Kidney capillary endothelial cell (primary cell): ENCODE data around the gene SLC22A14.
A peak's percentile ranks its signal among the peaks of the same experiment; 100 is the strongest.
"Not testable (repeated sequence)": the region's sequence is repeated elsewhere in the genome, so short reads cannot be mapped to it uniquely, and the experiment has no call there.

ENCODE experiments used
- DNase-seq: peaks from one replicate; pipeline ENCODE4 v3.0.0-alpha.2; 2018; ENCODE audit warnings: low spot score

Gene SLC22A14

DNA sequence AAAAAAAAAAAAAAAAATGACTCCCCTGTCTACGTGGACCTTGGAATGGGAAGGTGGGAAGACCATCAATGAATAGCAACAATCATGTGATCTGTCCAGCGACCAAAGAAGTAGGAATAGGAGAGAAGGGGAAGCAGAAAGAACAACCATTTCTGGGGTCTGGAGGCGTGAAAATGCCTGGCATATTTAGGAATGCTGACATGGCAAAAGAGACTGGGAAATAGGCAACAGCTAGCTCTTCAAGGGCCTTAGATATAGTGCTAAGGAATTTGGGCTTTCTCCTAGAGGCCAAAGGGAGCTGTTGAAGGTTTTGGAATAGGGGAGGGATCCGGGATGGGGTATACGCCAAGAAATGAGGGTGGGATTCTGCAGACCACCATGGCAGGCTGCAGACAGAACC lies 10.5 kb upstream of the SLC22A14 start:
- no peak for DNase-seq

DNA sequence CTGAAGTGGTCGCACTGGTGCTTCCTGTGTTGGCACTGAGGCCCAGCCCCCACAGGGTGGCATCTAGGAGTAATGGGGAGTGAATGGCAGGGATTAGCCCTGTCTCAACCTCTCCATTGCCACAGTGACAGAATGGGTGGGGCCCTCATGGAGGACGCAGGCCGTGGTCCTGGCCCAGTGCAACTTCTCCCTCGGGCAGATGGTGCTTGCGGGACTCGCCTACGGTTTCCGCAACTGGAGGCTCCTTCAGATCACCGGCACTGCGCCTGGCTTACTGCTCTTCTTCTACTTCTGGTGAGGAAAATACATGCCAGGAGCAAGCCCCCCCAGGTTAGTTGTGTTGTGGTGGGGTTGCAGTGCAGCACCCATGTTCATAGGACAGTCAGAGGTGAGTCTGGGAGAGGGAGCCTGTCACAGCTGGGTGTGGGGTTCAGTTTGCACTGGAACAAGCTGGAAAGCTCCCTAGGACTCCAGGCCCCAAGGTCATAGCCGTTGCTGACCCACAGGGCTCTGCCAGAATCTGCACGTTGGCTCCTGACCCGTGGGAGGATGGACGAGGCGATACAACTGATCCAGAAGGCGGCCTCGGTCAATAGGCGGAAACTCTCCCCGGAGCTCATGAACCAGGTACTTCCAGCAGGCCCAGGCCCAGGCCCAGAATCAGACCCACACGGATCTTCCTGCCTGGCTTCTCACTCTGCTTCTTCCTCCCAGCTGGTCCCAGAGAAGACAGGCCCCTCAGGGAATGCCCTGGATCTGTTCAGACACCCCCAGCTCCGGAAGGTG lies 7.0 kb upstream of the SLC22A14 start:
- DNase-seq: no peak

GRCh38 chr3:38275658-38276057 lies 6.4 kb upstream of the SLC22A14 start:
- DNase-seq: no peak

GRCh38 chr3:38276081-38276916 lies 5.8 kb upstream of the SLC22A14 start:
- no peak for DNase-seq

GRCh38 chr3:38276917-38277630 lies 5.0 kb upstream of the SLC22A14 start:
- DNase-seq: no peak

- no peak for DNase-seq
Measured at GRCh38 chr3:38278841-38279240, 3.3 kb upstream of the SLC22A14 start.

DNA sequence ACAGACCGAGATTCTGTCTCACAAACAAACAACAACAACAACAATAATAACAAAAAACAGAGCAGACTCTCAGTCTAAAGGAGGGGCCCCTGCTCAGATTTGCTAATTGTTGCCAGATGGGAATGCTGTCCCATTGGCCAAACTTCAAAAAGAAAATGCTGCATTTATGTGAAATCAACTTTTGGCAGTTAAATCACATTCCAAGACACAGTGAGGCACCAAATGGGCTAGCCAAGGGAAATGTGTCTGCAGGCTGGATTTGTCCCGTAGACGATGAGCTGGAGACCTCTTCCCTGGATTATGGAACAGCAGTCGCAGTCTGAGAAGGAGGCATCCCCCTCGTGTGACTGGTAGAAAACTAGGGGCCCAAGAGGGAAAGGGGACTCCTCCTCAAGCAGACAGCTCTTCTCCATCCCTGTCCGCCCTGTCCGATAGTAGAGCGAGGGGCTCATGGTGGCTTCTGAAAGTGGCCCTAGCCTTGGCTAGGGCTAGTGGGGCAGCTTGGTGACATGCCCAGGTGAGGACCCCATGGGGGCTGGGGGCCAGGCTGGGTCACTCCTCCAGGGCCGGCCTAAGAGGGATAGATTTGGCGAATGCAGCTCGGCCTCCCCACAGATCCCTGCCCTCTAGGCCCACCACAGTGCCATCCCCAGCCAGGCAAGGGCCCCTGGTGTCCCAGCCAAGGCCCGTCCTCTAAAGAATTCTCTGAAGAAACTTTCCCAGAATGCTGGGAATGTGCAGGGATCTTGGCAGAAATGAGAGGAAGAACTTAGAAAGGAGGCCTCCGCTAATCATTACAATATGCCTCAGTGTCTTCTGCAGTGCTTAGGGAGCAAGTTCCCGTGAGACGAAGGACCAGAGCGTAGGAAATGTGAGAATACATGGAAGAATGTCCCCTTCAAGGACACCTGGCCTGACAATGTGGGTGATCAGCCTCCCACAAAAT lies 2.0 kb downstream of the SLC22A14 start:
- DNase-seq: no peak

DNA sequence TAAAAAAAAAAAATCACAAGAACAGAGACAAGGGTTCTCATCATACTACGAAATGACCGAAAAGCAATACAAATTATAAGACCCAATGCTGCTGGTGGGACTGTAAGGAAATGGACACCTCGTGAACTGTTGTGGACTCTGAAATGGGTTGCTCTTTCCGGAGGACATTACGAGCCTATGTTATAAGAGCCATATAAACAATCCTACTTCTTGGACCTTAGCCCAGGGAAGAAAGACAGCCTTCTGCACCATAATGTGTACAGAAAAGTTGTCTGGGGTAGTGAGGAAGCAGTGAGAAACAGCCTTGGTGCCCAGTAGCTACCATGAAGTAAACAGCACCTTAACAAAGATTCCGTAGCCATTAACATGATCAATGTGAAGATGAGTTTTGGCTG lies 2.7 kb downstream of the SLC22A14 start:
- no peak for DNase-seq

GRCh38 chr3:38289286-38290217 lies 7.5 kb downstream of the SLC22A14 start:
- DNase-seq: not testable (repeated sequence)

DNA sequence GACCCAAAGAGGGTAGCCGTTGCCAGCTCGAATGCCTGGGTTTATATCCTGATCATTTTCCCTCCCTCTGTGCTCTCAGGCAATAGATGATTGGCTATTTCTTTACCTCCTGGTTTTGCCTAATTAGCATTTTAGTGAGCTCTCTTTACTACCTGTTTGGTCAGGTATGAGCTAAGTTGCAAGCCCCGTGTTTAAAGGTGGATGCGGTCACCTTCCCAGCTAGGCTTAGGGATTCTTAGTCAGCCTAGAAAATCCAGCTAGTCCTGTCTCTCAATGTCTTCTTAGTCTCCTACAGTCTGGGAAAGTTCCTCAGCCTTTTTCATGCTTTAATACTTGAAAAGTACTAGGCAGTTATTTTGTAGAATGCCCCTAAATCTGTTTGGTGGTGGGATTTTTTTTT lies 15.0 kb downstream of the SLC22A14 start:
- DNase-seq: not testable (repeated sequence)

- no peak for DNase-seq
Measured at GRCh38 chr3:38297537-38297936, 15.4 kb downstream of the SLC22A14 start.

DNA sequence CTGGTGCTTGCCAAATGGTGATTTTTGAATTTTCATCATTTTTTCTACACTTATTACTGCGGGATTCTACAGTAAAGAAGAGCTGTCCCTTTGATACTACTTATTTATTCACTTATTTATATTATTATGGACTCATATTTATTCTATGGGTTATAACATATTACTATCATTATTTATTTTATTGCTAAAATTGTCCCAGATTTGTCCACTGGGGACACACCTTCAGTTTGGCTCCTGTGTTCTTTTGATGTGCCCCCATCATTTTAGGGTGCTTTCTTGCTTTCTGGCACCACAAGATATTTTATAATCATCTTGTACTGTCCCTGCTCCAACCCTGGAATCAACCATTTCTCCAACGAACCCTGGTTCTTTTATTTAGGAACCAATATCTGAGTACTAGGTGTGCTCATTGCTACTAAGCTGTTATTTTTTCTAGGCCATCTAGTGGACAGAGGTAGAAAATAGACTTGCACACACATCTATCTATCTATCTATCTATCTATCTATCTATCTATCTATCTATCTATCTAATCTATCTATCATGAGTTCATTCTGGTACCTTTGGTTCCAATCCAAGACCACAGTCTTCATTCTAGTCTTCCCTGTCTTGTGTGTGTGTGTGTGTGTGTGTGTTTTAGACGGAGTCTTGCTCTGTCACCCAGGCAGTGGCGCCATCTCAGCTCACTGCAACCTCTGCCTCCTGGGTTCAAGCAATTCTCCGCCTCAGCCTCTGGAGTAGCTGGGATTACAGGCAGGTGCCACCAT lies 16.0 kb downstream of the SLC22A14 start:
- peak; percentile 7 for DNase-seq

DNA sequence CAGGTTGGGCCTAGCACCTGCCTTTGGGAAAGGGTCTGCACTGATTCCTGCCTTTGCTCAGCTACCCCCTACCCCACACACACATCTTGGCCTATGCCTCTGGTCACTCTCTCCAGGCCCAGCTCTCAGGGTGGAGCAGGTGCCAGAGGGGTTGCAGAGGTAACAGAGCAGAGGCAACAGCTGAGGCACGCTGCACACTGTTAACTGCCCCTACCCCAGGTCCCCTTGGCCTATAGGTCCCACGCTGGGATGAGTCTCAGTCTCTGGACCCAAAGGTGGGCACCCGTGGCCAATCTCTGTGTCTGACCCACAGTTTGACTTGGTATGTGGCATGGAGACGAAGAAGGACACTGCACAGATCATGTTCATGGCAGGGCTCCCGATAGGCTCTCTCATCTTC lies 24.8 kb downstream of the SLC22A14 start:
- DNase-seq: no peak

- DNase-seq: no peak
Measured at GRCh38 chr3:38307599-38307998, 25.5 kb downstream of the SLC22A14 start.

DNA sequence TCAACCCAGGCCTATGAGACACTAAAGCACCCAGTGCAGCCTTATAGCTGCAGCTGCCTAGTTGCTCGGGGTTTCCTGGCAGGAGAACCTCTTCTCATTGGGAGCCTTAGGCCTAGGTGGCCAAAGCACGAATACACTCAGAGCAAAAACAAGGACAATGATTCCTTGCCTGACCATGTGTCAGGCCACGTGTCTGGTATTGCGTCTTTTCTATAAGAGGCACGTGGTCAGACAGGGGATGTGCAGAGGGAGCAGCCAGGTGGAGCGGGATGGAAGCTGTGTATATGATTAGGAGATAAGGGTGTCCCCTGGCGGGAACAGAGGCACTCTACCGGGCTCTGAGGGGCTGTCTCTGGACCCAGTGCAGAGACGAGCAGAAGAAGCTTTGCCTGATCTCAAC lies 26.4 kb downstream of the SLC22A14 start:
- no peak for DNase-seq

DNA sequence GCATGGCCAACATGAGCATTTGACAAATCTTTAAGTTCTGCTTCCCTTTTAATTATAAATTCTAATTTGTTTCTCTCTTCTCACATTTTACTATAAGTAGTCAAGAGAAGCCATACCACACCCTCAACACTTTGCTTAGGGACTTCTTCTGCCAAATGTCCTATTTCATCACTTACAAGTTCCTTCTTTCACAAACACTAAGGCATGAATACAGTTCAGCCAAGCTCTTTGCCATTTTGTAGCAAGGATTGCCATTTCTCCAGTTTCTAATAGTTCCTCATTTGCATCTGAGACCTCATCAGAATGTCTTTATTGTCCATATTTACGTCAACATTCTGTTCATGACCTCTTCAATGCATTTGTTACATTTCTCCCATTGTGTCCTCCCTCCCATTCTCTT lies 29.4 kb downstream of the SLC22A14 start:
- no peak for DNase-seq

GRCh38 chr3:38311941-38312340 lies 29.8 kb downstream of the SLC22A14 start:
- no peak for DNase-seq

DNA sequence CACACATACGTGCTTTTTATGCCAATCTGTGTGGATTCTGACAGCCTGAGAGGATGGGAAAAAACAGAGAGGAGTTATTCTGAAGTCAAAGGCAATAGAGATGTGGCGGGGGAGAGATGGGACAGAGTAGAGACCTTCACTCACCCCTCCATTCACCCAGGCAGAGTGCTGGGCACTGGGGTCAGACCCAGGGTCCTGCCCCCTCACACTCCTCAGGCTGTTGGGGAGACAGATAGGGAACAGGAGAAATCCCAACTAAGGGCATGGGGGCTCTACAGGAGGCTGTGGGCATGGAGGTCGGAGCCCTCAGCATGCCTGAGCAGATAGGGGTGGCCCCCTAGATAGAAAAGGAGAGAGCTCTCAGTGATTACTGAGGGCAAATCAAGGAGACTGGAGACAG lies 30.3 kb downstream of the SLC22A14 start:
- DNase-seq: no peak

GRCh38 chr3:38313263-38313662 lies 31.2 kb downstream of the SLC22A14 start:
- no peak for DNase-seq

DNA sequence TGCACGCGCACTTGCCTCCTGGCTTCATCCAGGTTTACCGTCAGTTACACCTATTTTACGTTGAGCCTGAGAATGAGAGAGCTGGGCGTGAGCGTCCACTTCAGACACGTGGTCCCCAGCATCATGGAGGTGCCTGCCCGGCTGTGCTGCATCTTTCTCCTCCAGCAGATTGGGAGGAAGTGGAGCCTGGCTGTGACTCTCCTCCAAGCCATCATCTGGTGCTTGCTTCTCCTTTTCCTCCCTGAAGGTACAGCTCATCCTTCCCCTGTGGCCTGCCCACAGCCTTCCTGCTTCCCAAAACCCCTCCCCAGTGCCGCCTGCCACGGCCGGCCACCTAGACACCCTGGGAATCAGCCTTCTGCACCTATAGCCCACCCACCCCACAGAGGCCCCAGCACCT lies 31.6 kb downstream of the SLC22A14 start:
- DNase-seq: no peak
